ENCODE data around the gene MYCBPAP.

MYCBPAP gene

GRCh38 chr17:50495918-50496317, 12.3 kb upstream of the MYCBPAP start:
- no peaks in the 10 kb centered on the region for H3K36me3 ChIP-seq (ENCODE audit: insufficient read depth, low read length)
- peaks cover 6% of the 10 kb centered on the region for H3K27me3 ChIP-seq (ENCODE audit: control insufficient read depth, insufficient read depth, low read length)
- H3K4me3 ChIP-seq (ENCODE audit: low read length): no peak overlapping the region
- H3K9me3 ChIP-seq (replicated peaks; ENCODE audit: low read length): no peaks in the 10 kb centered on the region
- H3K4me2 ChIP-seq (ENCODE audit: low read length): no peak overlapping the region
- H3K9ac ChIP-seq (ENCODE audit: low read depth, low read length): no peak overlapping the region
- H3K4me1 ChIP-seq (ENCODE audit: control insufficient read depth, insufficient read depth, low read length): peaks cover 7% of the 10 kb centered on the region

GRCh38 chr17:50498021-50498874, 10.0 kb upstream of the MYCBPAP start:
- H3K4me1 ChIP-seq (ENCODE audit: control insufficient read depth, insufficient read depth, low read length): peaks cover 7% of the 10 kb centered on the region
- H3K27me3 ChIP-seq (ENCODE audit: control insufficient read depth, insufficient read depth, low read length): peaks cover 12% of the 10 kb centered on the region
- no peaks in the 10 kb centered on the region for H3K36me3 ChIP-seq (ENCODE audit: insufficient read depth, low read length)
- H3K9me3 ChIP-seq (replicated peaks; ENCODE audit: low read length): no peaks in the 10 kb centered on the region
- H3K4me2 ChIP-seq (ENCODE audit: low read length): no peak overlapping the region
- H3K4me3 ChIP-seq (ENCODE audit: low read length): no peak overlapping the region
- no peak overlapping the region for H3K9ac ChIP-seq (ENCODE audit: low read depth, low read length)

GRCh38 chr17:50499270-50499669, 9.0 kb upstream of the MYCBPAP start:
- Histone ChIP-seq H3K4me1 (ENCODE audit: control insufficient read depth, insufficient read depth, low read length) (peaks cover 7% of the 10 kb centered on the region), H3K36me3 (ENCODE audit: insufficient read depth, low read length) (no peaks in the 10 kb centered on the region), H3K9ac (ENCODE audit: low read depth, low read length) (no peak overlapping the region), H3K27me3 (ENCODE audit: control insufficient read depth, insufficient read depth, low read length) (peaks cover 14% of the 10 kb centered on the region), H3K9me3 (replicated peaks; ENCODE audit: low read length) (no peaks in the 10 kb centered on the region), H3K4me2 (ENCODE audit: low read length) (no peak overlapping the region), H3K4me3 (ENCODE audit: low read length) (no peak overlapping the region)

- no peaks in the 10 kb centered on the region for H3K36me3 ChIP-seq (ENCODE audit: insufficient read depth, low read length)
- peaks cover 7% of the 10 kb centered on the region for H3K4me1 ChIP-seq (ENCODE audit: control insufficient read depth, insufficient read depth, low read length)
- no peak overlapping the region for H3K4me2 ChIP-seq (ENCODE audit: low read length)
- H3K27me3 ChIP-seq (ENCODE audit: control insufficient read depth, insufficient read depth, low read length): peaks cover 13% of the 10 kb centered on the region
- no peak overlapping the region for H3K4me3 ChIP-seq (ENCODE audit: low read length)
- H3K9me3 ChIP-seq (replicated peaks; ENCODE audit: low read length): no peaks in the 10 kb centered on the region
- no peak overlapping the region for H3K9ac ChIP-seq (ENCODE audit: low read depth, low read length)
Observed at GRCh38 chr17:50499721-50500120, 8.5 kb upstream of the MYCBPAP start.

GRCh38 chr17:50501054-50501453, 7.2 kb upstream of the MYCBPAP start:
- no peak overlapping the region for H3K4me3 ChIP-seq (ENCODE audit: low read length)
- no peak overlapping the region for H3K9ac ChIP-seq (ENCODE audit: low read depth, low read length)
- H3K9me3 ChIP-seq (replicated peaks; ENCODE audit: low read length): no peaks in the 10 kb centered on the region
- H3K4me2 ChIP-seq (ENCODE audit: low read length): no peak overlapping the region
- H3K27me3 ChIP-seq (ENCODE audit: control insufficient read depth, insufficient read depth, low read length): peaks cover 12% of the 10 kb centered on the region
- H3K4me1 ChIP-seq (ENCODE audit: control insufficient read depth, insufficient read depth, low read length): peaks cover 1% of the 10 kb centered on the region
- H3K36me3 ChIP-seq (ENCODE audit: insufficient read depth, low read length): no peaks in the 10 kb centered on the region

- Histone ChIP-seq H3K4me2 (ENCODE audit: low read length) (no peak overlapping the region), H3K4me3 (ENCODE audit: low read length) (no peak overlapping the region), H3K27me3 (ENCODE audit: control insufficient read depth, insufficient read depth, low read length) (peaks cover 12% of the 10 kb centered on the region), H3K36me3 (ENCODE audit: insufficient read depth, low read length) (no peaks in the 10 kb centered on the region), H3K9me3 (replicated peaks; ENCODE audit: low read length) (no peaks in the 10 kb centered on the region), H3K4me1 (ENCODE audit: control insufficient read depth, insufficient read depth, low read length) (no peaks in the 10 kb centered on the region), H3K9ac (ENCODE audit: low read depth, low read length) (no peak overlapping the region)
Observed at GRCh38 chr17:50502301-50502990, 5.8 kb upstream of the MYCBPAP start.

GRCh38 chr17:50505591-50506130, 2.6 kb upstream of the MYCBPAP start:
- H3K4me2 ChIP-seq (ENCODE audit: low read length): no peak overlapping the region
- H3K36me3 ChIP-seq (ENCODE audit: insufficient read depth, low read length): no peaks in the 10 kb centered on the region
- H3K9me3 ChIP-seq (replicated peaks; ENCODE audit: low read length): no peaks in the 10 kb centered on the region
- H3K4me1 ChIP-seq (ENCODE audit: control insufficient read depth, insufficient read depth, low read length): peaks cover 13% of the 10 kb centered on the region
- H3K27me3 ChIP-seq (ENCODE audit: control insufficient read depth, insufficient read depth, low read length): peaks cover 12% of the 10 kb centered on the region
- no peak overlapping the region for H3K9ac ChIP-seq (ENCODE audit: low read depth, low read length)
- no peak overlapping the region for H3K4me3 ChIP-seq (ENCODE audit: low read length)

GRCh38 chr17:50506298-50506697, 1.9 kb upstream of the MYCBPAP start:
- Histone ChIP-seq H3K4me2 (ENCODE audit: low read length) (no peak overlapping the region), H3K27me3 (ENCODE audit: control insufficient read depth, insufficient read depth, low read length) (peaks cover 12% of the 10 kb centered on the region), H3K4me3 (ENCODE audit: low read length) (no peak overlapping the region), H3K9ac (ENCODE audit: low read depth, low read length) (no peak overlapping the region), H3K36me3 (ENCODE audit: insufficient read depth, low read length) (no peaks in the 10 kb centered on the region), H3K9me3 (replicated peaks; ENCODE audit: low read length) (no peaks in the 10 kb centered on the region), H3K4me1 (ENCODE audit: control insufficient read depth, insufficient read depth, low read length) (peaks cover 13% of the 10 kb centered on the region)

GRCh38 chr17:50508573-50509460, 578 bp downstream of the MYCBPAP start:
- H3K4me1 ChIP-seq (ENCODE audit: control insufficient read depth, insufficient read depth, low read length): peaks cover 13% of the 10 kb centered on the region
- no peaks in the 10 kb centered on the region for H3K27me3 ChIP-seq (ENCODE audit: control insufficient read depth, insufficient read depth, low read length)
- H3K9ac ChIP-seq (ENCODE audit: low read depth, low read length): peak overlapping the region; percentile 80
- peak overlapping the region; percentile 78 for H3K4me3 ChIP-seq (ENCODE audit: low read length)
- no peaks in the 10 kb centered on the region for H3K9me3 ChIP-seq (replicated peaks; ENCODE audit: low read length)
- H3K36me3 ChIP-seq (ENCODE audit: insufficient read depth, low read length): no peaks in the 10 kb centered on the region
- peak overlapping the region; percentile 93 for H3K4me2 ChIP-seq (ENCODE audit: low read length)

- Histone ChIP-seq H3K9ac (ENCODE audit: low read depth, low read length) (no peak overlapping the region), H3K4me2 (ENCODE audit: low read length) (peak overlapping the region; percentile 19), H3K4me3 (ENCODE audit: low read length) (no peak overlapping the region)
Observed at GRCh38 chr17:50511058-50511457, 2.8 kb downstream of the MYCBPAP start.

GRCh38 chr17:50513495-50513894, 5.3 kb downstream of the MYCBPAP start:
- H3K27me3 ChIP-seq (ENCODE audit: control insufficient read depth, insufficient read depth, low read length): no peaks in the 10 kb centered on the region
- H3K9ac ChIP-seq (ENCODE audit: low read depth, low read length): no peak overlapping the region
- H3K4me1 ChIP-seq (ENCODE audit: control insufficient read depth, insufficient read depth, low read length): peaks cover 20% of the 10 kb centered on the region
- no peaks in the 10 kb centered on the region for H3K9me3 ChIP-seq (replicated peaks; ENCODE audit: low read length)
- no peaks in the 10 kb centered on the region for H3K36me3 ChIP-seq (ENCODE audit: insufficient read depth, low read length)
- H3K4me2 ChIP-seq (ENCODE audit: low read length): no peak overlapping the region
- no peak overlapping the region for H3K4me3 ChIP-seq (ENCODE audit: low read length)

More at GRCh38 chr17:50511058-50511457, 2.8 kb downstream of the MYCBPAP start:
- H3K27me3 ChIP-seq (ENCODE audit: control insufficient read depth, insufficient read depth, low read length): no peaks in the 10 kb centered on the region
- no peaks in the 10 kb centered on the region for H3K36me3 ChIP-seq (ENCODE audit: insufficient read depth, low read length)
- H3K9me3 ChIP-seq (replicated peaks; ENCODE audit: low read length): no peaks in the 10 kb centered on the region
- H3K4me1 ChIP-seq (ENCODE audit: control insufficient read depth, insufficient read depth, low read length): peaks cover 22% of the 10 kb centered on the region
